ENCODE data around the gene RAPGEF4.
"Not testable (repeated sequence)": the region's sequence is repeated elsewhere in the genome, so short reads cannot be mapped to it uniquely, and the experiment has no call there.

RAPGEF4 gene

GRCh38 chr2:173033084-173033483 lies 297.4 kb downstream of the RAPGEF4 start:
- DNase-seq (ENCODE audit: low read depth in 2 of 2): no peak

GRCh38 chr2:173034143-173034542 lies 298.5 kb downstream of the RAPGEF4 start:
- no peak for DNase-seq (ENCODE audit: low read depth in 2 of 2)

- no peak for DNase-seq (ENCODE audit: low read depth in 2 of 2)
Measured at GRCh38 chr2:173037245-173038120, 301.8 kb downstream of the RAPGEF4 start.

GRCh38 chr2:173038257-173038656 lies 302.6 kb downstream of the RAPGEF4 start:
- DNase-seq (ENCODE audit: low read depth in 2 of 2): not testable (repeated sequence)

- no peak for DNase-seq (ENCODE audit: low read depth in 2 of 2)
Measured at GRCh38 chr2:173040729-173041128, 305.1 kb downstream of the RAPGEF4 start.

GRCh38 chr2:173043476-173043875 lies 307.8 kb downstream of the RAPGEF4 start:
- DNase-seq (ENCODE audit: low read depth in 2 of 2): no peak

- DNase-seq (ENCODE audit: low read depth in 2 of 2): no peak
Measured at GRCh38 chr2:173043897-173044519, 308.4 kb downstream of the RAPGEF4 start.

- no peak for DNase-seq (ENCODE audit: low read depth in 2 of 2)
Measured at GRCh38 chr2:173044686-173045085, 309.0 kb downstream of the RAPGEF4 start.

- no peak for DNase-seq (ENCODE audit: low read depth in 2 of 2)
Measured at GRCh38 chr2:173045181-173045580, 309.5 kb downstream of the RAPGEF4 start.

- DNase-seq (ENCODE audit: low read depth in 2 of 2): no peak
Measured at GRCh38 chr2:173048522-173048896, 312.9 kb downstream of the RAPGEF4 start.

GRCh38 chr2:173048897-173049661 lies 313.4 kb downstream of the RAPGEF4 start:
- DNase-seq (ENCODE audit: low read depth in 2 of 2): peak; percentile 13 to 17

GRCh38 chr2:173049831-173050230 lies 314.2 kb downstream of the RAPGEF4 start:
- no peak for DNase-seq (ENCODE audit: low read depth in 2 of 2)

- no peak for DNase-seq (ENCODE audit: low read depth in 2 of 2)
Measured at GRCh38 chr2:173050684-173051083, 315.0 kb downstream of the RAPGEF4 start.

GRCh38 chr2:173051463-173052215 lies 316.0 kb downstream of the RAPGEF4 start:
- no peak for DNase-seq (ENCODE audit: low read depth in 2 of 2)

GRCh38 chr2:173053043-173053699 lies 317.5 kb downstream of the RAPGEF4 start:
- no peak for DNase-seq (ENCODE audit: low read depth in 2 of 2)

GRCh38 chr2:173054466-173054865 lies 318.8 kb downstream of the RAPGEF4 start:
- no peak for DNase-seq (ENCODE audit: low read depth in 2 of 2)

- no peak for DNase-seq (ENCODE audit: low read depth in 2 of 2)
Measured at GRCh38 chr2:173056705-173057364, 321.2 kb downstream of the RAPGEF4 start.

GRCh38 chr2:173058097-173058496 lies 322.5 kb downstream of the RAPGEF4 start:
- no peak for DNase-seq (ENCODE audit: low read depth in 2 of 2)

GRCh38 chr2:173058673-173059072 lies 323.0 kb downstream of the RAPGEF4 start:
- DNase-seq (ENCODE audit: low read depth in 2 of 2): no peak

GRCh38 chr2:173059292-173059691 lies 323.6 kb downstream of the RAPGEF4 start:
- DNase-seq (ENCODE audit: low read depth in 2 of 2): no peak

All from activated CD4-positive, alpha-beta T cell treated with anti-CD3 and anti-CD28 coated beads for 24 hours (primary cell).